ENCODE measurements around the gene LCN9. TPM values are rescaled to one million over a fixed set of nuclear protein-coding genes. Genes with fewer than 3 reads are reported as not detected.

Gene LCN9
- polyA plus RNA-seq, result not detected in 3 replicates
- not detected for polyA plus RNA-seq (2011; ENCODE audit: low read depth)
- polyA plus RNA-seq (2011; cell fraction: cytosol; rRNA removed), result not detected in 2 replicates
- not detected in 2 replicates for polyA plus RNA-seq (2011; cell fraction: nucleus; rRNA removed)
- polyA plus RNA-seq (2012; ENCODE audit: low replicate concordance), result not detected in 2 replicates
- polyA minus RNA-seq, result not detected in 3 replicates
- not detected for polyA minus RNA-seq (2011; cell fraction: cytosol; rRNA and poly(A)+ RNA removed)
- polyA minus RNA-seq (2011; cell fraction: nucleus; rRNA and poly(A)+ RNA removed), result not detected in 2 replicates

GRCh38 chr9:135662758-135663450 is at the start of gene LCN9:
TSS of gene LCN9 (plus strand) at chr9:135663309. CDS start at chr9:135663322, 13 bp downstream.
- FAIRE-seq (no peak), DNase-seq (ENCODE audit: low read depth, low spot score) (no peak)
- dilution Hi-C loops (cut with MboI; ENCODE audit: extremely low pct_ligation_motif_present, low sequenced_read_pairs), result no loop called here
- Histone ChIP-seq H3K9ac (ENCODE audit: control insufficient read depth, extremely low read depth, insufficient read depth, low read length) (no peak within 1 kb of the TSS), H2AFZ (ENCODE audit: control insufficient read depth, low read length) (no peak within 1 kb of the TSS), H3K9me1 (ENCODE audit: control insufficient read depth, extremely low read depth, insufficient read depth, low read length) (no peaks in the 10 kb centered on the region), H3K4me2 (ENCODE audit: control insufficient read depth, extremely low read depth, insufficient read depth, low read depth, low read length) (no peak within 1 kb of the TSS), H3K27ac (ENCODE audit: control insufficient read depth, insufficient read depth, low read length) (no peak within 1 kb of the TSS), H4K20me1 (ENCODE audit: control insufficient read depth, extremely low read depth, insufficient read depth, low read length) (no peaks in the 10 kb centered on the region), H3K79me2 (ENCODE audit: control insufficient read depth, insufficient read depth, low read length) (no peaks in the 10 kb centered on the region), H3K4me3 (ENCODE audit: control insufficient read depth in 2 of 3, extremely low read depth in 1 of 3, insufficient read depth in 2 of 3, low read depth in 1 of 3, low read length in 3 of 3) (no peak within 1 kb of the TSS), H3K4me1 (ENCODE audit: control insufficient read depth, extremely low read depth, insufficient read depth, low read length) (no peaks in the 10 kb centered on the region), H3K9me3 (ENCODE audit: control insufficient read depth, low read depth, low read length) (no peaks in the 10 kb centered on the region), H3K36me3 (ENCODE audit: control insufficient read depth in 2 of 2, extremely low read depth in 1 of 2, insufficient read depth in 2 of 2, low read length in 2 of 2) (no peaks in the 10 kb centered on the region), H3K27me3 (ENCODE audit: control insufficient read depth, extremely low read depth, insufficient read depth, low read length) (no peaks in the 10 kb centered on the region)
- TF ChIP-seq CTCF (optimal IDR thresholded peaks at IDR 0.05 in 1 of 3, IDR thresholded peaks at IDR 0.05 in 1 of 3, conservative IDR thresholded peaks at IDR 0.05 in 1 of 3; ENCODE audit: extremely low read depth in 1 of 3, insufficient read depth in 2 of 3, low read length in 3 of 3) (no peak), EZH2 (IDR thresholded peaks at IDR 0.05; ENCODE audit: low read length) (no peak)

GRCh38 chr9:135613946-135614805 is 48.9 kb upstream of the LCN9 start:
- Histone ChIP-seq H3K36me3 (ENCODE audit: control insufficient read depth in 2 of 2, extremely low read depth in 1 of 2, insufficient read depth in 2 of 2, low read length in 2 of 2) (no peaks in the 10 kb centered on the region), H3K9me3 (ENCODE audit: control insufficient read depth, low read depth, low read length) (no peaks in the 10 kb centered on the region), H3K9me1 (ENCODE audit: control insufficient read depth, extremely low read depth, insufficient read depth, low read length) (no peaks in the 10 kb centered on the region), H3K27ac (ENCODE audit: control insufficient read depth, insufficient read depth, low read length) (no peak overlapping the region), H3K4me3 (ENCODE audit: control insufficient read depth in 2 of 3, extremely low read depth in 1 of 3, insufficient read depth in 2 of 3, low read depth in 1 of 3, low read length in 3 of 3) (no peak overlapping the region), H3K9ac (ENCODE audit: control insufficient read depth, extremely low read depth, insufficient read depth, low read length) (no peak overlapping the region), H2AFZ (ENCODE audit: control insufficient read depth, low read length) (no peak overlapping the region), H4K20me1 (ENCODE audit: control insufficient read depth, extremely low read depth, insufficient read depth, low read length) (no peaks in the 10 kb centered on the region), H3K4me2 (ENCODE audit: control insufficient read depth, extremely low read depth, insufficient read depth, low read depth, low read length) (no peak overlapping the region), H3K79me2 (ENCODE audit: control insufficient read depth, insufficient read depth, low read length) (no peaks in the 10 kb centered on the region), H3K4me1 (ENCODE audit: control insufficient read depth, extremely low read depth, insufficient read depth, low read length) (no peaks in the 10 kb centered on the region), H3K27me3 (ENCODE audit: control insufficient read depth, extremely low read depth, insufficient read depth, low read length) (no peaks in the 10 kb centered on the region)
- FAIRE-seq, result no peak
- no peak for TF ChIP-seq CTCF (optimal IDR thresholded peaks at IDR 0.05 in 1 of 3, IDR thresholded peaks at IDR 0.05 in 1 of 3, conservative IDR thresholded peaks at IDR 0.05 in 1 of 3; ENCODE audit: extremely low read depth in 1 of 3, insufficient read depth in 2 of 3, low read length in 3 of 3)
- TF ChIP-seq EZH2 (IDR thresholded peaks at IDR 0.05; ENCODE audit: low read length), result no peak
- dilution Hi-C loops (cut with MboI; ENCODE audit: extremely low pct_ligation_motif_present, low sequenced_read_pairs), result no loop called here
- no peak for DNase-seq (ENCODE audit: low read depth, low spot score)
